GM12864 (cell line): ENCODE data around the gene SYCE3.

Experiments used
- DNase-seq: peaks from one replicate; pipeline ENCODE4 v3.0.0-alpha.2; 2011; ENCODE audit warnings: low read depth
- H3K4me3 ChIP-seq: 2 replicates; pipeline ENCODE4 v1.5.1; 2011; ENCODE audit warnings: mild to moderate bottlenecking, low read depth, low read length, control low read depth
- TF ChIP-seq, protein P1 (sequence below): IDR thresholded peaks from 2 replicates; pipeline ENCODE4 v1.5.1; 2011; ENCODE audit warnings: low read depth, mild to moderate bottlenecking, moderate library complexity, low read length, control low read depth, inconsistent platforms; ENCODE audit errors: missing control alignments

SYCE3 gene

DNA sequence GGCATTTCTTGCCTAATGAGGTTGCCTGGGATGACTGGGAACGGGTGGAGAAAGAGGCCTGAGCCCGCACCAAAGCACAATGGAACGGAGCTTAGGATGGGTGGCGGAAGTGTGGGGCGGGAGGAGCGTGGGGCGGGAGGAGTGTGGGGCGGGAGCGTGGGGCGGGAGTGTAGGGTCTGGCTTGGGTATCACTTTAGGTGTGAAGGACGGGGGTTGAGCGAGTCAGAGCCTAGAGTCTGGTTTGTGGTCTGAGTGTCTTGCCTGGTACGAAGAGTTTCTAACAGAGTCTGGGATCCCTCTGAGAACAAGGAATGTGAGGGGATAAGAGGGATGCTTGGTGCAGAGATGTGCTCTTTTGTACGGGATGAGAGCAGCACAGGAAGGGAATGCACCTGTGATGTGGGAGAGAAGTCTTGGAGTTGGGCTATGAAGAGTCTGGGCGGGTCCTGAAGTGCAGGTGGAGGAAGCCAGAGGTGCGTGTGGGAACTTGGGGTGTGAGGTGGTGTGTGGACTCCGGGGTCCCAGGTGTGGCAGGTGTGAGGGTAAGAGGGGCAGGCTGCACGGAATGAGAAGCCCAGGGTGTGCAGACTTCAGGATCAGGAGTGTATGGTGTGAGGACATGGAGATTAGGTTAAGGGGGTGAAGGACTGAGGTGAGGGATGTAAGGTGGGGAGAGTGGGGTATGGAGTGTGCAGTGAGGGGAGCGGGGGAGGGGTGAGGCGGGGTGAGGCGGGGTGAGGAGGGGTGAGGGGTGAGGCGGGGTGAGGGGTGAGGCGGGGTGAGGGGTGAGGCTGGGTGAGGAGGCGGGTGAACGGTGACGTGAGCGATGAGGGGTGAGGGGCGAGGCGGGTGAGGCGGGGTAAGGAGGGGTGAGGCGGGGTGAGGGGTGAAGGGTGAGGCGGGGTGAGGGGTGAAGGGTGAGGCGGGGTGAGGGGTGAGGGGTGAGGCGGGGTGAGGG is 1.0 kb downstream of the SYCE3 start:
- DNase-seq, result no peak
- TF ChIP-seq, protein P1, sequence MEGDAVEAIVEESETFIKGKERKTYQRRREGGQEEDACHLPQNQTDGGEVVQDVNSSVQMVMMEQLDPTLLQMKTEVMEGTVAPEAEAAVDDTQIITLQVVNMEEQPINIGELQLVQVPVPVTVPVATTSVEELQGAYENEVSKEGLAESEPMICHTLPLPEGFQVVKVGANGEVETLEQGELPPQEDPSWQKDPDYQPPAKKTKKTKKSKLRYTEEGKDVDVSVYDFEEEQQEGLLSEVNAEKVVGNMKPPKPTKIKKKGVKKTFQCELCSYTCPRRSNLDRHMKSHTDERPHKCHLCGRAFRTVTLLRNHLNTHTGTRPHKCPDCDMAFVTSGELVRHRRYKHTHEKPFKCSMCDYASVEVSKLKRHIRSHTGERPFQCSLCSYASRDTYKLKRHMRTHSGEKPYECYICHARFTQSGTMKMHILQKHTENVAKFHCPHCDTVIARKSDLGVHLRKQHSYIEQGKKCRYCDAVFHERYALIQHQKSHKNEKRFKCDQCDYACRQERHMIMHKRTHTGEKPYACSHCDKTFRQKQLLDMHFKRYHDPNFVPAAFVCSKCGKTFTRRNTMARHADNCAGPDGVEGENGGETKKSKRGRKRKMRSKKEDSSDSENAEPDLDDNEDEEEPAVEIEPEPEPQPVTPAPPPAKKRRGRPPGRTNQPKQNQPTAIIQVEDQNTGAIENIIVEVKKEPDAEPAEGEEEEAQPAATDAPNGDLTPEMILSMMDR, result no peak
- H3K4me3 ChIP-seq, result no peak overlapping the region

DNA sequence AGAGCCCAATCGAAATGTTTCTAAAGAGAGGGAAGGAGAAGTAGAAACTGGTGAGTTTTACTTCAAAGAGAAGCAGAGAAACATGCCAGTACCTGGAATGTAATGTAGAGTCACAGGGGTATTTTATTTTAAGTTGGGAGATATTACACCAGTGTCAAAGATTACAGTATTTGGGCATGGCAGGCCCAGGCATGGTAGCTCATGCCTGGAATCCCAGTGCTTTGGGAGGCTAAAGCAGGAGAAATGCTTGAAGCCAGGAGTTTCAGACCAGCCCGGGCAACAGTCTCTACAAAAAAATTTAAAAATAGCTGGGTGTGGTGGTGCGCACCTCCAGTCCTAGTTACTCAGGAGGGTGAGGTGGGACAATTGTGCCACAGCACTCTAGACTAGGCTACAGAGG is 2.7 kb downstream of the SYCE3 start:
- H3K4me3 ChIP-seq, result no peak overlapping the region
- TF ChIP-seq, protein P1, result no peak
- no peak for DNase-seq

GRCh38 chr22:50556703-50557102 is 6.0 kb downstream of the SYCE3 start:
- TF ChIP-seq, protein P1, result no peak
- no peak overlapping the region for H3K4me3 ChIP-seq
- DNase-seq, result no peak

DNA sequence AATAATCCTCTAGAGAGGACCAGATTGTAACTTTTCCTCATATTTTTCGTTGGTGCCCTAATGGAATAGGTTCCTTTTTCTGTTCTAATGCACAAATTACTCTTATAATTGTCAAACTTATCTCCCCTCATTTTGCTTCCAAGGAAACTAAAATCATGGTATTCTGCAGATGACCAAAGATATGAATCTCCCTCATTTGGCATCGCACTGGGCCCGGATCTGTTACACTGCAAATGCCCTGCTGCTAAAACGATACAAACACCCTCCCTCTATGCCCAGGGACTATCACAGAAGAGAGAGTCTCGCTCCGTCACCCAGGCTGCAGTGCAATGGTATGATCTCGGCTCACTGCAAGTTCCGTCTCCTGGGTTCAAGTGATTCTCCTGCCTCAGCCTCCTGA is 9.4 kb downstream of the SYCE3 start:
- no peak overlapping the region for H3K4me3 ChIP-seq
- DNase-seq, result no peak
- TF ChIP-seq, protein P1, result no peak

DNA sequence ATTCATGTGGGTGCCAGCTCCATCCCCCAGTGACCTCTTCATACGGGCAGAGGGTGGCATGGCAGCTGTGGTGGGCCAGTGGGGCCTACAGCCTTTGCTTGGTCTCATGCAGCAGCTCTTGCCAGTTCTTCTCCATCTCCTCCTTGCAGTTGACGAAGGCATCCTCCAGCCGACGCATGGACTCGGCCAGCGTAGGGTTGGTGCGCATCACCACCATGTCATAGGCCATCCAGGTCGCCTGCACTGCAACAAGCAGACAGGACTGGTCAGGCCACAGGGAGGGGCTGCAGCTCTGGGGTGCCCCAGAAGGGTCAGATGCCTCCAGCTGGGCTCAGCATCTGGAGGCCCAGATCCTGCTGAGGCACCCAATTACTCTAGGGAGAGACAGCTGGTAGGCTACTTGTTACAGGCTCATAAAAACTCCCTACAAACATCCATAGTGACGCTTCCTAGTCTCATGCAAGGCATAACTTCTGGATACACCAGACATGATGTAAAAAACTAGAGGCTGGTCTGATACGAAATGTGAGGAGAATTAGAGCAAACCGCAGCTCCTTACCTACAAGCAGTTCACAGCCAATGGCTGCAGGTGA is 11.5 kb downstream of the SYCE3 start:
- H3K4me3 ChIP-seq, result no peak overlapping the region
- TF ChIP-seq, protein P1, result no peak
- DNase-seq, result no peak

GRCh38 chr22:50550395-50550794 is 12.3 kb downstream of the SYCE3 start:
- DNase-seq, result no peak
- H3K4me3 ChIP-seq, result no peak overlapping the region
- TF ChIP-seq, protein P1, result no peak
